ENCODE data around the gene PCK2.

GRCh38 chr14:24080888-24081738 is 13.0 kb upstream of the PCK2 start:
- TF ChIP-seq CTCF (conservative IDR thresholded peaks at IDR 0.05; ENCODE audit: low read depth, low read length) (no peak), EZH2 (IDR thresholded peaks at IDR 0.05; ENCODE audit: borderline replicate concordance, low read depth, low read length, poor library complexity, severe bottlenecking) (no peak)

Data from A673 (cell line).